GM23338 (cell line): ENCODE results near the gene LCE6A. TPM values are rescaled to one million over a fixed set of nuclear protein-coding genes. Genes with fewer than 3 reads are reported as not detected.

Experiments used
- ATAC-seq: fragments of 200-7000 bp; cut with Tn5 transposase; 3 replicates; pipeline ENCODE4 v1.9.1; 2020
- DNase-seq: peaks from one replicate; pipeline ENCODE4 v3.0.0-alpha.2; 2015; ENCODE audit warnings: low spot score
- H2AFZ ChIP-seq: fragments of 200-600 bp; sonication (generic); 2 replicates; pipeline ENCODE4 v1.8.0; 2016; ENCODE audit warnings: antibody characterized with exemption, mild to moderate bottlenecking, moderate library complexity
- H3F3A ChIP-seq: fragments of 200-600 bp; sonication (generic); replicated peaks from 2 replicates; pipeline ENCODE4 v1.8.0; 2017; ENCODE audit warnings: antibody characterized with exemption, mixed run types, low read depth
- H3K27ac ChIP-seq: fragments of 200-600 bp; sonication (generic); 2 replicates; pipeline ENCODE4 v1.6.1; 2016; ENCODE audit warnings: low read depth
- H3K27me3 ChIP-seq: fragments of 200-600 bp; sonication (generic); 2 replicates; pipeline ENCODE4 v1.8.0; 2016; ENCODE audit warnings: mild to moderate bottlenecking, mixed run types, moderate library complexity; ENCODE audit not compliant: insufficient read depth
- H3K36me3 ChIP-seq: fragments of 200-600 bp; sonication (generic); 2 replicates; pipeline ENCODE4 v1.8.0; 2016; ENCODE audit warnings: mild to moderate bottlenecking; ENCODE audit not compliant: insufficient read depth
- H3K4me1 ChIP-seq: fragments of 200-600 bp; sonication (generic); 2 replicates; pipeline ENCODE4 v1.8.0; 2016; ENCODE audit warnings: mild to moderate bottlenecking, moderate library complexity; ENCODE audit not compliant: insufficient read depth
- H3K4me2 ChIP-seq: fragments of 200-600 bp; sonication (generic); 2 replicates; pipeline ENCODE4 v1.7.1; 2017; ENCODE audit warnings: mixed run types
- H3K4me3 ChIP-seq: fragments of 200-600 bp; sonication (generic); 2 replicates; pipeline ENCODE4 v1.6.1; 2016; ENCODE audit warnings: mixed run types
- H3K79me2 ChIP-seq: fragments of 200-600 bp; sonication (generic); replicated peaks from 2 replicates; pipeline ENCODE4 v1.8.0; 2017; ENCODE audit warnings: mild to moderate bottlenecking; ENCODE audit not compliant: insufficient read depth
- H3K9me2 ChIP-seq: fragments of 200-600 bp; sonication (generic); 2 replicates; pipeline ENCODE4 v1.8.0; 2017; ENCODE audit not compliant: insufficient read depth
- H4K20me1 ChIP-seq: fragments of 200-600 bp; sonication (generic); replicated peaks from 2 replicates; pipeline ENCODE4 v1.8.0; 2017; ENCODE audit warnings: mild to moderate bottlenecking; ENCODE audit not compliant: insufficient read depth
- H3K27ac Mint-ChIP-seq: 2 replicates; pipeline ENCODE4 v1.8.0; 2020; ENCODE audit warnings: inconsistent platforms, mild to moderate bottlenecking, moderate library complexity, mixed read lengths
- H3K27me3 Mint-ChIP-seq: 3 replicates; pipeline ENCODE4 v1.8.0; 2022; ENCODE audit warnings: low read depth, mild to moderate bottlenecking, moderate library complexity, mixed read lengths, inconsistent platforms; ENCODE audit not compliant: insufficient read depth, poor library complexity
- H3K36me3 Mint-ChIP-seq: 3 replicates; pipeline ENCODE4 v1.8.0; 2021; ENCODE audit warnings: low read depth, mild to moderate bottlenecking, inconsistent platforms, moderate library complexity, mixed read lengths
- H3K4me1 Mint-ChIP-seq: 3 replicates; pipeline ENCODE4 v1.8.0; 2020; ENCODE audit warnings: mild to moderate bottlenecking, inconsistent platforms, mixed read lengths
- H3K4me3 Mint-ChIP-seq: 3 replicates; pipeline ENCODE4 v1.8.0; 2021; ENCODE audit warnings: moderate library complexity, mild to moderate bottlenecking, inconsistent platforms, mixed read lengths
- H3K9me3 Mint-ChIP-seq: 3 replicates; pipeline ENCODE4 v1.8.0; 2020; ENCODE audit warnings: moderate library complexity, mild to moderate bottlenecking, inconsistent platforms, mixed read lengths
- CREB1 ChIP-seq: fragments of 250-450 bp; sonication (Bioruptor Pico); IDR thresholded peaks from 2 replicates; pipeline ENCODE4 v1.5.0; 2020; ENCODE audit warnings: low read depth, mild to moderate bottlenecking, moderate library complexity
- CTCF ChIP-seq, 2 experiments: fragments of 200-600 bp in 1 of 2; sonication (generic) in 1 of 2; conservative IDR thresholded peaks; 2 replicates each; pipeline versions ENCODE4 v1.5.1 to v1.6.1; 2016 to 2017; ENCODE audit warnings: antibody characterized with exemption in 2 of 2, low read depth in 2 of 2, mild to moderate bottlenecking in 2 of 2, moderate library complexity in 1 of 2
- ETS1 ChIP-seq: IDR thresholded peaks from 2 replicates; pipeline ENCODE4 v1.6.1; 2016; ENCODE audit warnings: antibody characterized with exemption
- EZH2 ChIP-seq: fragments of 200-600 bp; sonication (generic); IDR thresholded peaks from one replicate; pipeline ENCODE4 v1.8.0; 2017; ENCODE audit warnings: antibody characterized with exemption, mild to moderate bottlenecking, low read depth; ENCODE audit not compliant: unreplicated experiment
- EZH2phosphoT487 ChIP-seq: fragments of 200-600 bp; sonication (generic); IDR thresholded peaks from one replicate; pipeline ENCODE4 v1.8.1; 2018; ENCODE audit warnings: antibody characterized with exemption; ENCODE audit not compliant: unreplicated experiment
- JUNB ChIP-seq: IDR thresholded peaks from one replicate; pipeline ENCODE4 v1.6.1; 2016; ENCODE audit warnings: antibody characterized with exemption; ENCODE audit not compliant: unreplicated experiment
- NANOG ChIP-seq: IDR thresholded peaks from 2 replicates; pipeline ENCODE4 v1.6.1; 2016; ENCODE audit warnings: antibody characterized with exemption, borderline replicate concordance
- POLR2AphosphoS5 ChIP-seq: IDR thresholded peaks from 2 replicates; pipeline ENCODE4 v1.6.1; 2016; ENCODE audit warnings: antibody characterized with exemption, low read depth
- REST ChIP-seq: IDR thresholded peaks from one replicate; pipeline ENCODE4 v1.6.1; 2018; ENCODE audit warnings: antibody characterized with exemption; ENCODE audit not compliant: unreplicated experiment
- STAT1 ChIP-seq: IDR thresholded peaks from one replicate; pipeline ENCODE4 v1.6.1; 2016; ENCODE audit warnings: antibody characterized with exemption; ENCODE audit not compliant: unreplicated experiment
- ZNF114 ChIP-seq: fragments of 250-450 bp; sonication (Bioruptor Pico); IDR thresholded peaks from 2 replicates; pipeline ENCODE4 v1.5.0; 2020; ENCODE audit warnings: mild to moderate bottlenecking, moderate library complexity
- ZNF331 ChIP-seq: fragments of 250-450 bp; sonication (Bioruptor Pico); IDR thresholded peaks from 2 replicates; pipeline ENCODE4 v1.5.0; 2020; ENCODE audit warnings: low read depth, mild to moderate bottlenecking, moderate library complexity
- ZNF462 ChIP-seq: fragments of 250-450 bp; sonication (Bioruptor Pico); IDR thresholded peaks from 2 replicates; pipeline ENCODE4 v1.5.0; 2020; ENCODE audit warnings: mild to moderate bottlenecking, moderate library complexity
- polyA plus RNA-seq: library from polyadenylated mRNA; unstranded; fragments of >200 nt; fragmentation: Nextera tagmentation; extraction: Ambion mirVana; gene quantifications from 2 replicates; pipeline ENCODE4 v1.2.1, GENCODE V29; 2016
- total RNA-seq: library from RNA; depleted of rRNA; stranded (reverse); fragments of >200 nt; shearing (Covaris generic); gene quantifications from 2 replicates; pipeline ENCODE4 v1.2.3, GENCODE V29; 2014

Gene LCE6A
- total and polyA plus RNA-seq, 2 experiments from 2014 or later = not detected

- Mint-ChIP-seq H3K9me3 (no peaks in the 10 kb centered on the region), H3K4me1 (peaks cover 2% of the 10 kb centered on the region; the same call in 1 of the 3 replicates)
Measured at GRCh38 chr1:152817309-152817708, 25.3 kb upstream of the LCE6A start.

More at GRCh38 chr1:152817309-152817708, 25.3 kb upstream of the LCE6A start:
- Histone ChIP-seq H2AFZ (no peak overlapping the region), H3K4me2 (no peak overlapping the region), H3K27me3 (no peaks in the 10 kb centered on the region), H3K9me2 (0 out of 2 replicates have a peak, but pooled peaks cover 6% of the 10 kb centered on the region), H4K20me1 (no peaks in the 10 kb centered on the region), H3K79me2 (no peaks in the 10 kb centered on the region), H3K36me3 (no peaks in the 10 kb centered on the region), H3K4me3 (no peak overlapping the region), H3K27ac (no peak overlapping the region), H3K4me1 (no peaks in the 10 kb centered on the region), H3F3A (no peaks in the 10 kb centered on the region)
- Mint-ChIP-seq H3K4me3 (no peak overlapping the region), H3K27ac (no peak overlapping the region), H3K36me3 (no peaks in the 10 kb centered on the region), H3K27me3 (no peaks in the 10 kb centered on the region)
- DNase-seq (no peak), ATAC-seq (no peak)
- TF ChIP-seq ZNF331 (CRISPR knock-in tag) (no peak), CTCF (conservative IDR thresholded peaks at IDR 0.05; ENCODE audit: low read depth in 2 of 2) (no peak), POLR2AphosphoS5 (no peak), ZNF462 (CRISPR knock-in tag) (no peak), ETS1 (no peak), EZH2phosphoT487 (no peak), STAT1 (no peak), EZH2 (no peak), CREB1 (CRISPR knock-in tag) (no peak), ZNF114 (CRISPR knock-in tag) (no peak), REST (no peak), JUNB (no peak), NANOG (no peak)
